ENCODE measurements around the gene RNF125. TPM values are rescaled to one million over a fixed set of nuclear protein-coding genes. Genes with fewer than 3 reads are reported as not detected.

The RNF125 gene
- polyA plus RNA-seq, 1 of the 3 experiments (the other 2 are of a cell fraction): 0.05 TPM

- TF ChIP-seq CTCF (IDR thresholded peaks at IDR 0.05): no peak
Measured at GRCh38 chr18:32042337-32042736, 23.7 kb downstream of the RNF125 start (continued).

DNA sequence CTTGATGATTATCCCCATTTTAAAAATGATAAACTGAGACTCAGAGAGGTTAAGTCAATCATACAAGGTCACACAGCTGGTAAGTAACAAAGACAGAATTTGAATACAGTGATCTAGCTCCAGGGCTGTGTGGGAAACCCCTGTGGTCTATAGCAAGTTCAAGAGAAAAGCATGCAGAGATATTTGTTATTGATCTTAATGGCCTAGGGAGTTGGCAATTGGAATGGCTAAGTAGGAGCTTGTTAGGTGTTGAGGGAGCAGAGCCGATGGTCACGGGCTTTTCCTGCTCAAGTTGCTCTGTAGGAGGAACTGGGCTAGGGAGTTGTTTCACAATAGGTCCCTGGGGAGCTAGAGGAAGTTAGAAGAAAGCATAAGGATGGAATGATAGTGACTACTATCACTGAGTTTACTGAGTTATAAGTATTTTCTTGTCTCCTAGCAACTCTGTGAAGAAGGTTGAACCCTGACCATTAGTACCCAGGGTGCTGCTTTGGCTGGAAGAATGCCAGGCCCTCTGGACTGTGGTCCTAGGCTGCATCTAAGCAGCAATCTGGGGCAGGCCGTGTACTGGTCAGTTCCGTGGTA is 30.0 kb downstream of the RNF125 start:
- Histone ChIP-seq H3K36me3 (replicated peaks in 1 of 2; ENCODE audit: control insufficient read depth in 1 of 2, insufficient read depth in 2 of 2, low read length in 1 of 2) (no peaks in the 10 kb centered on the region), H3F3A (replicated peaks; ENCODE audit: insufficient read depth) (no peaks in the 10 kb centered on the region), H4K20me1 (ENCODE audit: insufficient read depth) (no peaks in the 10 kb centered on the region), H3K27ac (ENCODE audit: low read depth in 2 of 2, low read length in 1 of 2) (no peak overlapping the region), H3K9ac (no peak overlapping the region), H3K9me2 (no peaks in the 10 kb centered on the region), H3K4me3 (ENCODE audit: low read depth in 2 of 2, low read length in 1 of 2) (no peak overlapping the region), H3K9me3 (no peaks in the 10 kb centered on the region), H3K4me2 (no peak overlapping the region), H3K4me1 (ENCODE audit: control insufficient read depth in 1 of 2, insufficient read depth in 2 of 2, low read depth in 1 of 2, low read length in 1 of 2) (no peaks in the 10 kb centered on the region), H2AFZ (ENCODE audit: low read depth) (no peak overlapping the region), H3K27me3 (ENCODE audit: insufficient read depth) (no peaks in the 10 kb centered on the region), H3K79me2 (ENCODE audit: insufficient read depth) (no peaks in the 10 kb centered on the region)
- ChIA-PET CTCF (interaction anchor here (1.2 kb wide), 1 partner anchor 12 kb away, joined by 3 read pairs; no protein-coding TSS in a partner anchor), POLR2A (no interaction called here)
- no peak for DNase-seq
- no peak for TF ChIP-seq SMC3 (IDR thresholded peaks at IDR 0.05; ENCODE audit: low read depth, low read length)
- no peak for TF ChIP-seq PBX3 (IDR thresholded peaks at IDR 0.05)
- no peak for TF ChIP-seq GABPA (IDR thresholded peaks at IDR 0.05; ENCODE audit: low read depth)
- TF ChIP-seq NFIC (IDR thresholded peaks at IDR 0.05; ENCODE audit: borderline replicate concordance): no peak
- TF ChIP-seq EZH2phosphoT487 (IDR thresholded peaks at IDR 0.05; ENCODE audit: borderline replicate concordance, low read depth): no peak
- TF ChIP-seq FOSL2 (IDR thresholded peaks at IDR 0.05; ENCODE audit: borderline replicate concordance, low read depth): no peak
- no peak for TF ChIP-seq RFX5 (IDR thresholded peaks at IDR 0.05; ENCODE audit: low read length)
- TF ChIP-seq, protein P1, sequence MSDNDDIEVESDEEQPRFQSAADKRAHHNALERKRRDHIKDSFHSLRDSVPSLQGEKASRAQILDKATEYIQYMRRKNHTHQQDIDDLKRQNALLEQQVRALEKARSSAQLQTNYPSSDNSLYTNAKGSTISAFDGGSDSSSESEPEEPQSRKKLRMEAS (IDR thresholded peaks at IDR 0.05; ENCODE audit: low read depth): no peak
- no peak for TF ChIP-seq CTCF (IDR thresholded peaks at IDR 0.05)
- TF ChIP-seq EP300 (IDR thresholded peaks at IDR 0.05; ENCODE audit: borderline replicate concordance in 1 of 2, low read depth in 1 of 2, low read length in 1 of 2): no peak
- TF ChIP-seq FOXJ3 (CRISPR knock-in tag; IDR thresholded peaks at IDR 0.05): no peak
- TF ChIP-seq RCOR1 (IDR thresholded peaks at IDR 0.05; ENCODE audit: low read length): no peak
- TF ChIP-seq FOXM1 (IDR thresholded peaks at IDR 0.05; ENCODE audit: low read depth): no peak
- TF ChIP-seq IRF3 (IDR thresholded peaks at IDR 0.05; ENCODE audit: low read depth, low read length): no peak
- TF ChIP-seq MEF2A (IDR thresholded peaks at IDR 0.05; ENCODE audit: borderline replicate concordance, low read depth): no peak
- TF ChIP-seq TEAD4 (IDR thresholded peaks at IDR 0.05; ENCODE audit: borderline replicate concordance, insufficient read depth): no peak
- TF ChIP-seq, protein P2, sequence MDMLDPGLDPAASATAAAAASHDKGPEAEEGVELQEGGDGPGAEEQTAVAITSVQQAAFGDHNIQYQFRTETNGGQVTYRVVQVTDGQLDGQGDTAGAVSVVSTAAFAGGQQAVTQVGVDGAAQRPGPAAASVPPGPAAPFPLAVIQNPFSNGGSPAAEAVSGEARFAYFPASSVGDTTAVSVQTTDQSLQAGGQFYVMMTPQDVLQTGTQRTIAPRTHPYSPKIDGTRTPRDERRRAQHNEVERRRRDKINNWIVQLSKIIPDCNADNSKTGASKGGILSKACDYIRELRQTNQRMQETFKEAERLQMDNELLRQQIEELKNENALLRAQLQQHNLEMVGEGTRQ (IDR thresholded peaks at IDR 0.05; ENCODE audit: borderline replicate concordance, low read depth, low read length): no peak
- no peak for TF ChIP-seq REST (IDR thresholded peaks at IDR 0.05; ENCODE audit: low read depth, low read length)
- no peak for TF ChIP-seq MXI1 (IDR thresholded peaks at IDR 0.05; ENCODE audit: low read depth, low read length)
- WGBS (ENCODE audit: low lambda C conversion rate): 85% methylated on average over 2 of the region's 4 CpGs
